Renal pelvis (tissue), 4 donors: Measurements from ENCODE around the gene ZDHHC8. TPM values are rescaled to one million over a fixed set of nuclear protein-coding genes. Genes with fewer than 3 reads are reported as not detected.

Source experiments
- DNase-seq: peaks from one replicate; pipeline ENCODE4 v3.0.0-alpha.2; 2013
- polyA plus RNA-seq, 3 donors: library from polyadenylated mRNA; unstranded; fragments of 120-200 nt; gene quantifications; one replicate each; pipeline ENCODE4 v1.2.1, GENCODE V29; 2013; ENCODE audit not compliant: insufficient read length in 3 of 3

Gene ZDHHC8
- polyA plus RNA-seq, 3 donors, result 50.6 to 59.7 (median 51.6) TPM

GRCh38 chr22:20191803-20192202 lies 60.2 kb downstream of the ZDHHC8 start:
- DNase-seq, result no peak

GRCh38 chr22:20192293-20192971 lies 60.8 kb downstream of the ZDHHC8 start:
- DNase-seq, result no peak

- DNase-seq, result no peak
Measured at GRCh38 chr22:20192972-20193760, 61.6 kb downstream of the ZDHHC8 start.

GRCh38 chr22:20193761-20194494 lies 62.3 kb downstream of the ZDHHC8 start:
- DNase-seq, result no peak

- no peak for DNase-seq
Measured at GRCh38 chr22:20194681-20195593, 63.3 kb downstream of the ZDHHC8 start.

GRCh38 chr22:20196094-20196842 lies 64.7 kb downstream of the ZDHHC8 start:
- no peak for DNase-seq

Other genes with a start within 250 kb of the ZDHHC8 start
- 100 to 1,000 TPM; 116 to 143 (median 126) TPM for gene COMT, start 190.0 kb upstream of the ZDHHC8 start, polyA plus RNA-seq
- 10 to 100 TPM; 29.9 to 36.0 (median 30.0) TPM for gene TXNRD2, start 190.0 kb upstream of the ZDHHC8 start, polyA plus RNA-seq
- gene ARVCF, start 115.0 kb upstream of the ZDHHC8 start, polyA plus RNA-seq, result 10 to 100 TPM; 27.0 to 35.2 (median 29.6) TPM
- 10 to 100 TPM; 10.8 to 12.3 (median 11.4) TPM for gene TANGO2, start 110.7 kb upstream of the ZDHHC8 start, polyA plus RNA-seq
- gene DGCR8, start 51.6 kb upstream of the ZDHHC8 start, polyA plus RNA-seq, result 10 to 100 TPM; 48.3 to 60.3 (median 59.2) TPM
- 100 to 1,000 TPM; 171 to 203 (median 199) TPM for gene RANBP1, start 15.7 kb upstream of the ZDHHC8 start, polyA plus RNA-seq
- gene TRMT2A, start 14.6 kb upstream of the ZDHHC8 start, polyA plus RNA-seq, result 10 to 100 TPM; 53.3 to 60.7 (median 59.2) TPM
- gene CCDC188, start 19.3 kb downstream of the ZDHHC8 start, polyA plus RNA-seq, result 1 to 10 TPM in 2 of 3 donors, under 1 TPM in 1; 0.98 to 2.1 (median 1.5) TPM
- gene RTN4R, start 136.5 kb downstream of the ZDHHC8 start, polyA plus RNA-seq, result 10 to 100 TPM in 1 of 3 donors, 1 to 10 TPM in 2; 5.8 to 11.2 (median 7.6) TPM
- 10 to 100 TPM; 54.6 to 66.3 (median 63.8) TPM for gene DGCR6L, start 188.3 kb downstream of the ZDHHC8 start, polyA plus RNA-seq